Activated naive CD8-positive, alpha-beta T cell (primary cell): ENCODE measurements around the gene ZNF564.
"Not testable (repeated sequence)": the region's sequence is repeated elsewhere in the genome, so short reads cannot be mapped to it uniquely, and the experiment has no call there.

Experiments
- H3K27ac Mint-ChIP-seq: one replicate; pipeline ENCODE4 v1.8.0; 2021; ENCODE audit warnings: mixed read lengths
- H3K27me3 Mint-ChIP-seq: one replicate; pipeline ENCODE4 v1.8.0; 2021; ENCODE audit warnings: mixed read lengths
- H3K36me3 Mint-ChIP-seq: one replicate; pipeline ENCODE4 v1.8.0; 2021; ENCODE audit warnings: mixed read lengths
- H3K4me1 Mint-ChIP-seq: one replicate; pipeline ENCODE4 v1.8.0; 2021; ENCODE audit warnings: low read depth, mixed read lengths
- H3K4me3 Mint-ChIP-seq: one replicate; pipeline ENCODE4 v1.8.0; 2021; ENCODE audit warnings: mild to moderate bottlenecking, mixed read lengths
- H3K9me3 Mint-ChIP-seq: one replicate; pipeline ENCODE4 v1.8.0; 2021; ENCODE audit warnings: low read depth, mixed read lengths

The ZNF564 gene

DNA sequence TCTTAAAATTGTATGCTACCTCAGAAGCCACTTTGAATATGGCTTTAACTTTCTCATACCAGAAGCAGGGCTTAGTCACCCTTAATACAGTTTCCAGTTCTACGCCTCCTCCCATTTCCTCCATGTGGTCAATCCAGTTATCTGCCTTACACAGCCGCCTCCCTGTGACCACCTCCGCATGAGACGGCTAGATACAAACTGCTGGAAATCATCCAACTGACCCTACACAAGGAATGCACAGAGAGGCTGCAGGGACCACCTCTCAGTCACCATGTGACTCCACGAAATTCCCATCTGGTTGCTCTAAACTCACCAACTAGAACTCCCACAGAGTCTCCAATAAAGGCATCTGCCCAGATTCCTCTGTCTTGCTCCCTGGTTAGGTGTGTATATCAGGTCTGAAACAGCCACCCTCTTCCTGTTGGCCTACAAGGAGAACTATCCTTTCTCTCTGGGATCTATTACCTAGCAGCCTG lies 6.8 kb downstream of the ZNF564 start:
- Mint-ChIP-seq H3K4me3 (no peak overlapping the region), H3K36me3 (peaks cover 23% of the 10 kb centered on the region)

DNA sequence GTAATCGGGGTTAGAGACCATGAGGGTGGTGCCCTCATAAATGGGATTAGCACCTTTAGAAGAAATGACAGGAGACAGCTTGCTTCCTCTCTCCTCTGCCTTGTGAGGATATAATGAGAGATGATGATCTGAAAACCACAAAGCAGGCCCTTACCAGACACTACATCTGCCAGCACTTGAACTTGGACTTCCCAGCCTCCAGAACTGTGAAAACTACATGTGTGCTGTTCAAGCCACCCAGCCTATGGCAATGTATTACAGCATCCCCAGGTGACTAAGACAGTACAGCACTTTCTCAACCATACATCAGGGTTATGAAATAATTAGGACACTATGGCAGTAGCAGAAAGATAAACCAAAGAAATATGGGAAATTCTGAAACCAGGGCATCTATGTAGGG lies 7.4 kb downstream of the ZNF564 start:
- H3K36me3 Mint-ChIP-seq = peaks cover 23% of the 10 kb centered on the region
- peak overlapping the region; percentile 1 for H3K4me3 Mint-ChIP-seq
- no peaks in the 10 kb centered on the region for H3K27me3 Mint-ChIP-seq
- H3K27ac Mint-ChIP-seq = peak overlapping the region; percentile 74
- H3K9me3 Mint-ChIP-seq = no peaks in the 10 kb centered on the region
- H3K4me1 Mint-ChIP-seq = peaks cover 48% of the 10 kb centered on the region

More for the DNA sequence above, 6.8 kb downstream of the ZNF564 start:
- H3K4me1 Mint-ChIP-seq = peaks cover 53% of the 10 kb centered on the region
- no peaks in the 10 kb centered on the region for H3K27me3 Mint-ChIP-seq
- H3K27ac Mint-ChIP-seq = peak overlapping the region; percentile 74
- H3K9me3 Mint-ChIP-seq = no peaks in the 10 kb centered on the region

DNA sequence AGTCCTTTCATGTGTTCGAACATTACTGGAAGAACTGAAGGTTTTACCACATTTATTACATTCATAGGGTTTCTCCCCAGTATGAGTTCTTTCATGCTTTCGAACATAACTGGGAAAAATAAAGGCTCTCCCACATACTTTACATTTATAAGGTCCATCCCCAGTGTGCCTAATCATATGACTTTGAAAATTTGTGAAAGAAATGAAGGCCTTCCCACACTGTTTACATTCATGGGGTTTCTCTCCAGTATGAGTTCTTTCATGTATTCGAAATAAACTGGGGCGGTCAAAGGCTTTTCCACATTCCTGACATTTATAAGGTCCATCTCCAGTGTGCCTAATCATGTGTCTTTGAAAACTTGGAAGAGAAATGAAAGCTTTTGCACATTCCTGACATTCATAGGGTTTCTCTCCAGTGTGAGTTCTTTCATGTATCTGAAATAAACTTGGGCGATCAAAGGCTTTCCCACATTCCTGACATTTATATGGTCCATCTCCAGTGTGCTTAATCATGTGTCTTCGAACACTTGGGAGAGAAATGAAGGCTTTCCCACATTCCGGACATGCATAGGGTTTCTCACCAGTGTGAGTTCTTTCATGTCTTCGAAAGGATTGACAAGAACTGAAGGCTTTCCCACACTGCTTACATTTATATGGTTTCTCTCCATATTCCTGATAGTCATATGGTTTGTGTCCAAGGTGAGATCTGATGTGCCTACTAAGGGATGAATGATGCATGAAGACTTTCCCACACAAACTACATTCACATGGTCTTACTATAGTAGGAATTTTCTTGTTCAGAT lies 24.0 kb downstream of the ZNF564 start:
- H3K27me3 Mint-ChIP-seq = no peaks in the 10 kb centered on the region
- peaks cover 66% of the 10 kb centered on the region for H3K36me3 Mint-ChIP-seq
- peaks cover 2% of the 10 kb centered on the region for H3K4me1 Mint-ChIP-seq
- peak overlapping the region; percentile 13 for H3K4me3 Mint-ChIP-seq
- peaks cover 30% of the 10 kb centered on the region for H3K9me3 Mint-ChIP-seq
- H3K27ac Mint-ChIP-seq = no peak overlapping the region

DNA sequence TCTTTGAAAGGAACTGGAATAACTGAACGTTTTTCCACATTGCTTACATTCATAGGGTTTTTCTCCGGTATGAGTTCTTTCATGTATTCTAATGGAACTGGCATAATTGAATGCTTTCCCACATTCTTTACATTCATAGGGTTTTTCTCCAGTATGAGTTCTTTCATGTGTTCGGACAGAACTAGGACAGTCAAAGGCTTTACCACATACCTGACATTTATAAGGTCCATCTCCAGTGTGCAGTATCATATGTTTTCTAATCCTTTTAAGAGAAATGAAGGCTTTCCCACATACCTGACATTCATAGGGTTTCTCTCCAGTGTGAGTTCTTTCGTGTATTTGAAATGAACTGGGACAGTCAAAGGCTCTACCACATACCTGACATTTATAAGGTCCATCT lies 24.7 kb downstream of the ZNF564 start:
- H3K9me3 Mint-ChIP-seq = peaks cover 32% of the 10 kb centered on the region
- peaks cover 2% of the 10 kb centered on the region for H3K4me1 Mint-ChIP-seq
- H3K27me3 Mint-ChIP-seq = no peaks in the 10 kb centered on the region
- H3K27ac Mint-ChIP-seq = no peak overlapping the region
- H3K4me3 Mint-ChIP-seq = no peak overlapping the region
- H3K36me3 Mint-ChIP-seq = peaks cover 68% of the 10 kb centered on the region

DNA sequence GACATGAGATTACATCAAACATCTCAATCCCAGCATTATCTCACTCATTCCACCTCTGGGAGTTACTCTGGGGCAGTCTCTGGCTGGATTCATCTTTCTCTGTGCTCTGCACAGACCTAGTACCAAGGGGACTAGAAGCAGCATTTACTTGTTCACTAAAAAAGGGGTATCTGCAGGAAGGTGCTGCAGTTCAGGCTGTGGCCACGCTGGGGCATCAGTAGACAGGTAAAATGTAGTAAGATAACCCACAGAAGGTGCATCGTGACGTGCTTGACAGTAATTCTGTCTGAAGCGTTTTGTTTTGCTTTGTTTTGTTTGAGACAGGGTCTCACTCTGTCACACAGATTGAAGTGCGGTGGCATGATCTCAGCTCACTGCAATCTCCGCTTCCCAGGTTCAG lies 29.3 kb downstream of the ZNF564 start:
- Mint-ChIP-seq H3K36me3 (peaks cover 53% of the 10 kb centered on the region), H3K4me1 (no peaks in the 10 kb centered on the region), H3K27me3 (no peaks in the 10 kb centered on the region), H3K4me3 (no peak overlapping the region), H3K27ac (no peak overlapping the region), H3K9me3 (peaks cover 27% of the 10 kb centered on the region)

DNA sequence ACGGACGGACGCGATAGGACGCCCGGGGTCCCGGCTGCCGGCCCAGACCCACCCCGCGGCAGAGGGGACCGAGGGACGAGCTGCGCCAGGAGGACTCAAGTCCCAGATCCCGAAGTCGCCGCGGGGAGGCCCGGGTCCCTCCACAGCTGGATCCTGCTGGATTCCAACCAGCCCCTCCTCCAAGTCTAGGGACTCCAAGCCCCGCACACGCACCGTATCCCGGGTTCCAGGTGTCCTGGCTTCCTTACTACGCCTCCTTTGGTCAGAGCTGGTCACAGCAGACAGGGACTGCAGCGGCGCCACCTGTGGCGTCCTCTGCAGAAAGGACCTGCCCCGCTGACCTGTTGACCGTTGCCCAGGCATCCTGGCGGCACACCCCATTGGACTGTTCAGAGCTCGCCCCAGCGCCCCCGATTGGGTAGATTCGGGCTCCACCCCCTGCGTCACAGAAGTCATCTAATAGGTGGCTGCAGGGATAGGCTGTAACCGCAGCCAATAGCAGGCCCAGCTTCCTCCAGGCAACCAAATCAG lies 37.7 kb downstream of the ZNF564 start:
- Mint-ChIP-seq H3K4me1 (no peaks in the 10 kb centered on the region), H3K4me3 (no peak overlapping the region), H3K9me3 (peaks cover 4% of the 10 kb centered on the region), H3K27ac (no peak overlapping the region), H3K36me3 (peaks cover 8% of the 10 kb centered on the region), H3K27me3 (peaks cover 2% of the 10 kb centered on the region)

DNA sequence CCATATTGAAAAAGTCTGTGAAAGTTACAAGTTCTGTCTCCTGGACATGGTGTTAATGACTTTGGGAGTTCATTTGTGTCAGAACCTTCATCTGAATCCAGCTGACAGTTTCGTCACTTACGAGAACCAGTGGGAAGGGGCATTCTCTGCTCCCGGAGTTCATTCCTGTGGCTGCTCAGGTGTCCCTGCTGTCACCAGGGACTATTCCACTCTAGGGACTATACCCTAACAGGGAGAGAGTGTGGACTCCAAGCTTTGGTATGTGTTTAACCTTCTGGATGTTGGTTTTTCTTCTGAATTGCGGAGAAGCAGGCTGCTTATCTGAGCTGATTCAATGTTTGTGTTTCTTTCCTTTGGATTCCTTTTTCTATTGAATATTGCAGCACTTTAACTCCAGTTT lies 54.2 kb downstream of the ZNF564 start:
- no peak overlapping the region for H3K27ac Mint-ChIP-seq
- H3K4me1 Mint-ChIP-seq = peaks cover 15% of the 10 kb centered on the region
- no peaks in the 10 kb centered on the region for H3K9me3 Mint-ChIP-seq
- H3K4me3 Mint-ChIP-seq = peak overlapping the region; percentile 27
- H3K27me3 Mint-ChIP-seq = no peaks in the 10 kb centered on the region
- H3K36me3 Mint-ChIP-seq = peaks cover under 1% of the 10 kb centered on the region

DNA sequence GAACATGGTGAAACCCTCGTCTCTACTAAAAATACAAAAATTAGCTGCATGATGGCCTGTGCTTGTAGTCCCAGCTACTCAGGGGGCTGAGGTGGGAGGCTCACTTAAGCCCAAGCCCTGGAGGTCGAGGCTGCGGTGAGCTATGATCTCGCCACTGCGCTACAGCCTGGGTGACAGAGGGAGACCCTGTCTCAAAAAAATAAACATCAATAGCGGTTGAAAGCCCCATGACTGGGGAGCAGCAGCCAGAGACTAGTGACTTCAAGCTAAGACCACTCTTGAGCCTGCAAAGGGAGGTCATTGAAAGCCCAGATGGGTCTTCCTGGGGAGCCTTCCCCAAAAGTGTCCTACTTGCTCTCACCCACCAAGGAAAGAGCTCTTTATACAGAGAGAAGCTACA lies 54.8 kb downstream of the ZNF564 start:
- Mint-ChIP-seq H3K27ac (no peak overlapping the region), H3K4me3 (peak overlapping the region; percentile 68), H3K27me3 (no peaks in the 10 kb centered on the region), H3K4me1 (peaks cover 15% of the 10 kb centered on the region), H3K9me3 (no peaks in the 10 kb centered on the region), H3K36me3 (no peaks in the 10 kb centered on the region)

DNA sequence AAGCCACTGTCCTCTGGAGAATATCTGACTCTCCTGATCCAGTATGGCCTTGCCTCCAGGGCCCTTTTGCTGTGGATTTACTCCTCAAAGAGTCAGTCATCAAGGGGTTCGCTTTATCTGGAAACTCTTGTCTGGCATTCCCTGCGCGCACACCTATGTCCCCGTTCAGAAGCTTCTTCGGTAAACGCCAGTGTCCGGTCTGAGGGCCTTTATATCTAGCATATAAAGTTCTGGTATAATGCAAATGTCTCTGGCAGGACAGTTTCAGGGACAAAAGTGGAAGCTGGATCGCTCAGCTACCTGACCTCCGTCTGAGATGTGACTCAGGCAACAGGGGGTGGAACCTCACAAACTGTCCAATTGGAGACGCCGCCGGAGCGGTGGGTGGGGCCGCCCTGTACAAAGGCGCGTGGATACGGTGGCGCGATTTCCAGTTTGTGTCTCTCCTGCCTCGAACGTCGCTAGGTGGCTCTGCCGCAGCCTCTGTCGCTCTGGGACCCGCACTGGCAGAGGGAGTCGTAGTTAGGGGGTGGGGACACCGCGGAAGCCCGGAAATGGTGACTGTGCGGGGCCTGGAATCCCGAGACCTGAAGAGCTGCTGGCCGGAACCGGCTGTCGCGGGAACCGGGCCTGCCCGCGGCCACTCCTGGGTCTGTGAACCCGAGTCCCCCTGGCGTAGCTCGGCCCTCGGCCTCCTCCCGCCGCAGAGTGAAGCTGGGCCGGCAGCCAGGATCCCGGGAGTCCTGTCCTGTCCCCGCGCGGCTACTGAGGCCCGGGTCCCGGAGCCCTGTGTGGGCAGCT lies 56.1 kb downstream of the ZNF564 start:
- Mint-ChIP-seq H3K9me3 (no peaks in the 10 kb centered on the region), H3K27ac (peak overlapping the region; percentile 86), H3K27me3 (no peaks in the 10 kb centered on the region), H3K4me1 (peaks cover 15% of the 10 kb centered on the region), H3K4me3 (peak overlapping the region; percentile 92), H3K36me3 (no peaks in the 10 kb centered on the region)

DNA sequence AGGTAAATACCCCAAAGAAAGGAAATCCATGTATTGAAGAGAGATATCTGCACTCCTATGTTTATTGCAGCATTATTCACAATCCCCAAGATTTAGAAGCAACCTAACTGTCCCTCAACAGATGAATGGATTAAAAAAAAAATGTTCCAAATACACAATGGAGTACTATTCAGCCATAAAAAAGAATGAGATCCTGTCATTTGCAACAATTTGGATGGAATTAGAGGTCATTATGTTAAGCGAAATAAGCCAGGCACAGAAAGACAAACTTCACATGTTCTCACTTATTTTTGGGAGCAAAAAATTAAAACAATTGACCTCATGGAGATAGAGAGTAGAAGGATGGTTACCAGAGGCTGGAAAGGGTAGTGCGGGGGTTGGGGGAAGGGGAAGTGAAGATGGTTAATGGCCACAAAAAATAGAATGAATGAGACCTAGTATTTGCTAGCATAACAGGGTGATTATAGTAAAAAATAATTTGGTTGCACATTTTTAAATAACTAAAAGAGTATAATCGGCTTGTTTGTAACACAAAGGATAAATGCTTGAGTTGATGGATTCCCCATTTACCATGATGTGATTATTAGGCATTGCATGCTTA lies 56.9 kb downstream of the ZNF564 start:
- Mint-ChIP-seq H3K36me3 (no peaks in the 10 kb centered on the region), H3K27me3 (no peaks in the 10 kb centered on the region), H3K4me3 (peak overlapping the region; percentile 92), H3K9me3 (no peaks in the 10 kb centered on the region), H3K27ac (no peak overlapping the region), H3K4me1 (peaks cover 15% of the 10 kb centered on the region)

DNA sequence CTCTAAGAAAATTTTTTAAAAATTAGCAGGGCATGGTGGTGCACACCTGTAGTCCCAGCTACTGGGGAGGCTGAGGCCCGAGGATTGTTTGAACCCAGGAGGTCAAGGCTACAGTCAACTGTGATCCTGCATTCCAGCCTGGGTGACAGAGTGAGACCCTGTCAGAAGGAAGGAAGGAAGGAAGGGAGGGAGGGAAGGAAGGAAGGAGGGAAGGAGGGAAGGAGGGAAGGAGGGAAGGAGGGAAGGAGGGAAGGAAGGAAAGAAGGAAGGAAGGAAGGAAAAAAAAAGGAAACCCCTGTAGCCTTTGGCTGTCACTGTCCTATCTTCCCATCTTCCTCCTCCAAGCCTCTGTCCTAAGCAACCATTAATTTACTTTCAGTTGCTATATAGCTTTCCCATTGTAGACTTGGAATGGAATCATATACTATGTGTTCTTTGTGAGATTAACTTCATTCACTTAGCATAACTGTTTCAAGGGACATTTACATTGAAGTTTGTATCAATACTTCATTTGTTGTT lies 65.0 kb downstream of the ZNF564 start:
- not testable (repeated sequence) for H3K36me3 Mint-ChIP-seq, H3K9me3 Mint-ChIP-seq
- H3K4me3 Mint-ChIP-seq = peak overlapping the region; percentile 46

DNA sequence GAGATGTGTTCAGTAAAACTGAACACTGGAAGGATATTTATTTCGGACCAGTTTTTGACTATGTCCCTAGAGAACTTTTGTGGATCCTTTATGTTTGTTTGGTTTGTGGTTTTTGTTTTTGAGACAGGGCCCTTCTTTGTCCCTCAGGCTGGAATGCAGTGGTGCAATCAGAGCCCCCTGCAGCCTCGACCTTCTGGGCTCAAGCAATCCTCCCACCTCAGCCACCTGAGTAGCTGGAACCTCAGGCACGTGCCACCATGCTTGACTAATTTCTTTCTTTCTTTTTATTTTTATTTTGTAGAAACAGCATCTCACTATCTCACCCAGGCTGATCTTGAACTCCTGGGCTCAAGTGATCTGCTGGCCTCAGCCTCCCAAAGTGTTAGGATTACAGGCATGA lies 65.7 kb downstream of the ZNF564 start:
- H3K27me3 Mint-ChIP-seq = no peaks in the 10 kb centered on the region
- peaks cover 29% of the 10 kb centered on the region for H3K4me1 Mint-ChIP-seq
- H3K4me3 Mint-ChIP-seq = peak overlapping the region; percentile 91
- no peaks in the 10 kb centered on the region for H3K36me3 Mint-ChIP-seq
- no peaks in the 10 kb centered on the region for H3K9me3 Mint-ChIP-seq
- no peak overlapping the region for H3K27ac Mint-ChIP-seq

More for the DNA sequence above, 65.0 kb downstream of the ZNF564 start:
- not testable (repeated sequence) for H3K27me3 Mint-ChIP-seq, H3K27ac Mint-ChIP-seq
- peaks cover 29% of the 10 kb centered on the region for H3K4me1 Mint-ChIP-seq

DNA sequence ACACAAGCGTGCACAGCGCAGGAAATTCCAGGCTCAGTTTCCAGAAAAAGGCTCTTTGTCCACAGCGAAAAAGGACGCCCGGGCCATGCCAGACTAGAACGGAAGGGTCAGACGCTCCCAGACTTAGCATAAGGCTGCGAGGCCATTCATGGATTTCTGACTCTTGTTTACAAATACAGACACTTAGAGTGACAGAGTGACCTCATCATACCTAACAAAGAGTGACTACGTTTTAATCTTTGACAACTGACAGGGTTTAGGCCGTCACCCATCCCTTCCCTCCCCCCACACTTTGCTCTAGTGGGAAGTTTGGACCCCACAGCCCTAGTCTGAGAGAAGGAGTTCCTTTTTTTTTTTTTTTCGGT lies 66.2 kb downstream of the ZNF564 start:
- Mint-ChIP-seq H3K4me3 (peak overlapping the region; percentile 91), H3K36me3 (no peaks in the 10 kb centered on the region), H3K27me3 (no peaks in the 10 kb centered on the region), H3K4me1 (peaks cover 29% of the 10 kb centered on the region), H3K9me3 (no peaks in the 10 kb centered on the region), H3K27ac (no peak overlapping the region)

DNA sequence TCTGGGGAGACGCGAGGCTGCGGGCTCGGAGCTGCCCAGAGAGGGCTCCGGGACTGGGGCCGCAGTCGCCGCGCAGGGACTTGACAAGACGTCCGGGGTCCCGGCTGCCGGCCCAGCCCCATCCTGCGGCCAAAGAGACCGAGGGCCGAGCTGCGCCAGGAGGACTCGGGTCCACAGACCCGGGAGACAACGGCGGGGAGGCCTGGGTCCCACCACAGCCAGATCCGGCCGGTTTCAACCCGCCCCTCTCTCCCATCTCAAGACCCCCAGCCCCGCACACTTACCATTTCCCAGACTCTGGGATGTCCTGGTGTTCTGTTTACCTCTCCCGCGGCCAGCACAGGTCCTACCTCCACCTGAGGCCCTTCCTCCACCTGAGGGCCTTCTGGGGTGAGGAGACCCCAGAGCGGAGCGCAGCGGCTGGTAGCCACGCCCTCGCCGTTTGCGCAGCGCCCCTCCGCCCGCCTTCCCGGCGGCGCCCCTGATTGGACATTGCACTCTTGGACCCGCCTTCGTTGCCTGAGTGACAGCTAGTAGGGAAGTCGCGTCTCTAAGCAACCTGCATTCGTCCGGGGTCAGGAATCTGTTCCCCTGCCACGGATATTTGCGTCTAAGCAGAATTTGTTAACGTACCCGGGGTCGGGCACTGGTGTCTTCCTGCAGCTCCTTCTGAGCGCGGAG lies 66.8 kb downstream of the ZNF564 start, which contains the start of gene ZNF709:
Gene ZNF709 (minus strand): TSS at position 446 of the 681 bp plus-strand sequence. CDS start 159 bp downstream, at position 287.
- Mint-ChIP-seq H3K9me3 (no peaks in the 10 kb centered on the region), H3K27me3 (no peaks in the 10 kb centered on the region)

More for the DNA sequence above, 66.8 kb downstream of the ZNF564 start, which contains the start of gene ZNF709:
- H3K4me3 Mint-ChIP-seq = peak within 1 kb of the TSS; percentile 91
- peak within 1 kb of the TSS; percentile 46 for H3K27ac Mint-ChIP-seq
- no peaks in the 10 kb centered on the region for H3K36me3 Mint-ChIP-seq
- peaks cover 29% of the 10 kb centered on the region for H3K4me1 Mint-ChIP-seq
